GM21825 (cell line): ENCODE measurements around the gene BUB1.
"Not testable (repeated sequence)": the region's sequence is repeated elsewhere in the genome, so short reads cannot be mapped to it uniquely, and the experiment has no call there.

Experiments
- ATAC-seq: cut with Tn5 transposase; IDR thresholded peaks from one replicate; pipeline ENCODE4 v1.9.1; 2021; ENCODE audit warnings: mild to moderate bottlenecking, moderate library complexity; ENCODE audit not compliant: unreplicated experiment

BUB1 gene

GRCh38 chr2:110660558-110660957 lies 17.3 kb downstream of the BUB1 start:
- ATAC-seq, result no peak

GRCh38 chr2:110659248-110659647 lies 18.6 kb downstream of the BUB1 start:
- ATAC-seq, result no peak

- no peak for ATAC-seq
These were observed 20.0 kb downstream of the BUB1 start for GRCh38 chr2:110657724-110658305.

GRCh38 chr2:110655701-110656100 lies 22.2 kb downstream of the BUB1 start:
- ATAC-seq, result no peak

- ATAC-seq, result no peak
These were observed 24.0 kb downstream of the BUB1 start for GRCh38 chr2:110653861-110654260.

GRCh38 chr2:110650346-110650745 lies 27.5 kb downstream of the BUB1 start:
- ATAC-seq, result no peak

GRCh38 chr2:110647777-110648176 lies 30.1 kb downstream of the BUB1 start:
- ATAC-seq, result no peak

GRCh38 chr2:110645616-110646015 lies 32.2 kb downstream of the BUB1 start:
- no peak for ATAC-seq

GRCh38 chr2:110644357-110644756 lies 33.5 kb downstream of the BUB1 start:
- no peak for ATAC-seq

GRCh38 chr2:110642360-110642759 lies 35.5 kb downstream of the BUB1 start:
- no peak for ATAC-seq

- ATAC-seq, result no peak
These were observed 37.9 kb downstream of the BUB1 start for GRCh38 chr2:110639972-110640371.

- ATAC-seq, result no peak
These were observed 38.7 kb downstream of the BUB1 start for GRCh38 chr2:110638952-110639695.

GRCh38 chr2:110638004-110638403 lies 39.9 kb downstream of the BUB1 start:
- no peak for ATAC-seq

- ATAC-seq, result no peak
These were observed 40.8 kb downstream of the BUB1 start for GRCh38 chr2:110637093-110637492.

- not testable (repeated sequence) for ATAC-seq
These were observed 41.8 kb downstream of the BUB1 start for GRCh38 chr2:110635949-110636628.

- ATAC-seq, result not testable (repeated sequence)
These were observed 50.5 kb downstream of the BUB1 start for GRCh38 chr2:110627348-110627747.

GRCh38 chr2:110619326-110619939 lies 58.4 kb downstream of the BUB1 start:
- not testable (repeated sequence) for ATAC-seq

- ATAC-seq, result not testable (repeated sequence)
These were observed 63.9 kb downstream of the BUB1 start for GRCh38 chr2:110613927-110614326.

- ATAC-seq, result not testable (repeated sequence)
These were observed 67.1 kb downstream of the BUB1 start for GRCh38 chr2:110610613-110611250.

- ATAC-seq, result not testable (repeated sequence)
These were observed 67.8 kb downstream of the BUB1 start for GRCh38 chr2:110609843-110610612.
